Measurements from ENCODE around the gene ST6GAL1. TPM values are rescaled to one million over a fixed set of nuclear protein-coding genes. Genes with fewer than 3 reads are reported as not detected.

ST6GAL1 gene
- total RNA-seq, 1 experiment from 2014 or later, result 15.6 TPM

GRCh38 chr3:187104342-187104741 lies 174.0 kb downstream of the ST6GAL1 start (continued):
- TF ChIP-seq CTCF (IDR thresholded peaks at IDR 0.05 in 2 of 3, conservative IDR thresholded peaks at IDR 0.05 in 1 of 3; ENCODE audit: borderline replicate concordance in 1 of 3, insufficient read depth in 1 of 3, low read depth in 2 of 3, low read length in 2 of 3), result no peak
- no peak for TF ChIP-seq JUND (IDR thresholded peaks at IDR 0.05)
- no peak for TF ChIP-seq POLR2A (IDR thresholded peaks at IDR 0.05; ENCODE audit: borderline replicate concordance, extremely low read depth, insufficient read depth, insufficient read length)
- no peak for TF ChIP-seq ELF1 (IDR thresholded peaks at IDR 0.05; ENCODE audit: borderline replicate concordance, low read depth)
- no peak for TF ChIP-seq SP1 (IDR thresholded peaks at IDR 0.05; ENCODE audit: low read depth)

- CTCF ChIA-PET, result no interaction called here
- Histone ChIP-seq H3K9me3 (ENCODE audit: control insufficient read depth in 1 of 2, insufficient read depth in 1 of 2, low read depth in 1 of 2, low read length in 2 of 2) (no peaks in the 10 kb centered on the region), H2AFZ (ENCODE audit: low read depth, low read length, poor library complexity, severe bottlenecking) (no peak overlapping the region), H4K20me1 (ENCODE audit: insufficient read depth) (no peaks in the 10 kb centered on the region), H3K79me2 (ENCODE audit: insufficient read depth, low read length) (no peaks in the 10 kb centered on the region), H3K27me3 (ENCODE audit: insufficient read depth, low read length) (no peaks in the 10 kb centered on the region), H3K36me3 (ENCODE audit: control insufficient read depth in 1 of 2, insufficient read depth in 2 of 2, low read length in 2 of 2) (no peaks in the 10 kb centered on the region), H3K4me3 (replicated peaks in 1 of 2; ENCODE audit: low read depth in 1 of 2, low read length in 2 of 2) (no peak overlapping the region), H3K4me2 (ENCODE audit: low read length) (no peak overlapping the region), H3K9me2 (ENCODE audit: insufficient read depth) (no peaks in the 10 kb centered on the region), H3K4me1 (ENCODE audit: control insufficient read depth in 1 of 2, insufficient read depth in 2 of 2, low read length in 2 of 2) (peaks cover 6 to 8% of the 10 kb centered on the region in 2 experiments; a peak in 3 of 4 replicates), H3K9ac (ENCODE audit: low read length) (no peak overlapping the region), H3K27ac (ENCODE audit: low read depth, low read length) (no peak overlapping the region)
- DNase-seq (ENCODE audit: low read depth, low spot score) (no peak), ATAC-seq (no peak)
- BruUV-seq (replicated peaks), result no TSS peak
- RAD21 ChIA-PET (ENCODE audit: low non-redundant PET in 1 of 2, low total read pairs in 2 of 2, uncharacterized antibody in 2 of 2, unreplicated experiment in 2 of 2), result no interaction called here
- POLR2A ChIA-PET, result no interaction called here
- intact Hi-C loops (cut with micrococcal nuclease), result no loop called here
- TF ChIP-seq TCF7L2 (IDR thresholded peaks at IDR 0.05; ENCODE audit: borderline replicate concordance, extremely low read depth, insufficient read depth, insufficient read length) (no peak), ZNF274 (IDR thresholded peaks at IDR 0.05; ENCODE audit: low read depth, low read length) (no peak), ZFX (IDR thresholded peaks at IDR 0.05) (no peak), ATF3 (IDR thresholded peaks at IDR 0.05) (no peak), CTCF (IDR thresholded peaks at IDR 0.05 in 2 of 3, conservative IDR thresholded peaks at IDR 0.05 in 1 of 3; ENCODE audit: borderline replicate concordance in 1 of 3, insufficient read depth in 1 of 3, low read depth in 2 of 3, low read length in 2 of 3) (no peak), RAD21 (IDR thresholded peaks at IDR 0.05; ENCODE audit: low read depth) (no peak), REST (IDR thresholded peaks at IDR 0.05; ENCODE audit: low read depth) (no peak), SRF (IDR thresholded peaks at IDR 0.05; ENCODE audit: low read depth) (no peak), SP1 (IDR thresholded peaks at IDR 0.05; ENCODE audit: low read depth) (no peak), POLR2AphosphoS5 (IDR thresholded peaks at IDR 0.05; ENCODE audit: low read depth, low read length) (no peak), EZH2 (IDR thresholded peaks at IDR 0.05) (no peak), EGR1 (IDR thresholded peaks at IDR 0.05; ENCODE audit: low read depth) (no peak), FOSL1 (IDR thresholded peaks at IDR 0.05; ENCODE audit: low read depth) (no peak), SIN3A (IDR thresholded peaks at IDR 0.05; ENCODE audit: low read depth) (no peak), ELF1 (IDR thresholded peaks at IDR 0.05; ENCODE audit: borderline replicate concordance, low read depth) (no peak), EZH2phosphoT487 (IDR thresholded peaks at IDR 0.05; ENCODE audit: borderline replicate concordance) (no peak), MAX (IDR thresholded peaks at IDR 0.05) (no peak)
Observed at GRCh38 chr3:187104933-187105332, 174.6 kb downstream of the ST6GAL1 start.

Data from HCT116 (cell line).